ENCODE measurements around the gene M1AP. TPM values are rescaled to one million over a fixed set of nuclear protein-coding genes. Genes with fewer than 3 reads are reported as not detected.

Gene M1AP
- total and polyA plus RNA-seq, 5 donors, result 0.07 to 1.1 (median 0.31) TPM; not detected in 1

GRCh38 chr2:74576211-74576862 lies 71.8 kb downstream of the M1AP start:
- Histone ChIP-seq H3K4me3 (ENCODE audit: low read length) (no peak overlapping the region), H3K27ac (ENCODE audit: low read length) (no peak overlapping the region), H3K4me1 (ENCODE audit: control insufficient read depth, insufficient read depth, low read length) (no peaks in the 10 kb centered on the region), H3K27me3 (ENCODE audit: control insufficient read depth, insufficient read depth) (no peaks in the 10 kb centered on the region), H3K9me3 (ENCODE audit: control insufficient read depth, low read length) (no peaks in the 10 kb centered on the region)
- 85% methylated on average over 7 of the region's 7 CpGs for WGBS
- ATAC-seq (no peak), DNase-seq (no peak)
- intact Hi-C loops (cut with DNase I), result no loop called here

- Histone ChIP-seq H3K4me3 (ENCODE audit: low read length) (no peak overlapping the region), H3K4me1 (ENCODE audit: control insufficient read depth, insufficient read depth, low read length) (no peaks in the 10 kb centered on the region), H3K27ac (ENCODE audit: low read length) (no peak overlapping the region), H3K27me3 (ENCODE audit: control insufficient read depth, insufficient read depth) (no peaks in the 10 kb centered on the region), H3K9me3 (ENCODE audit: control insufficient read depth, low read length) (no peaks in the 10 kb centered on the region)
- intact Hi-C loops (cut with DNase I), result no loop called here
- ATAC-seq (no peak), DNase-seq (no peak)
- WGBS, result 87% methylated on average over 4 of the region's 4 CpGs
These were observed 72.8 kb downstream of the M1AP start for GRCh38 chr2:74575320-74575719.

GRCh38 chr2:74573747-74574562 lies 74.2 kb downstream of the M1AP start:
- DNase-seq, result no peak
- no peaks in the 10 kb centered on the region for H3K27me3 ChIP-seq (ENCODE audit: control insufficient read depth, insufficient read depth)
- whole genome bisulfite sequencing, result 42% methylated on average over 7 of the region's 7 CpGs
- no peaks in the 10 kb centered on the region for H3K4me1 ChIP-seq (ENCODE audit: control insufficient read depth, insufficient read depth, low read length)
- intact Hi-C loops (cut with DNase I), result no loop called here
- no peak overlapping the region for H3K27ac ChIP-seq (ENCODE audit: low read length)
- no peaks in the 10 kb centered on the region for H3K9me3 ChIP-seq (ENCODE audit: control insufficient read depth, low read length)
- H3K4me3 ChIP-seq (ENCODE audit: low read length), result no peak overlapping the region
- ATAC-seq, result peak; percentile 46 to 62

GRCh38 chr2:74572178-74572925 lies 75.8 kb downstream of the M1AP start:
- intact Hi-C loops (cut with DNase I), result no loop called here
- no peaks in the 10 kb centered on the region for H3K4me1 ChIP-seq (ENCODE audit: control insufficient read depth, insufficient read depth, low read length)
- H3K4me3 ChIP-seq (ENCODE audit: low read length), result no peak overlapping the region
- DNase-seq (no peak), ATAC-seq (no peak)
- WGBS, result 81% methylated on average over 3 of the region's 3 CpGs
- H3K9me3 ChIP-seq (ENCODE audit: control insufficient read depth, low read length), result no peaks in the 10 kb centered on the region
- no peak overlapping the region for H3K27ac ChIP-seq (ENCODE audit: low read length)
- no peaks in the 10 kb centered on the region for H3K27me3 ChIP-seq (ENCODE audit: control insufficient read depth, insufficient read depth)

GRCh38 chr2:74571058-74571457 lies 77.1 kb downstream of the M1AP start:
- H3K9me3 ChIP-seq (ENCODE audit: control insufficient read depth, low read length), result no peaks in the 10 kb centered on the region
- peaks cover 2% of the 10 kb centered on the region for H3K4me1 ChIP-seq (ENCODE audit: control insufficient read depth, insufficient read depth, low read length)
- no peaks in the 10 kb centered on the region for H3K27me3 ChIP-seq (ENCODE audit: control insufficient read depth, insufficient read depth)
- H3K4me3 ChIP-seq (ENCODE audit: low read length), result no peak overlapping the region
- intact Hi-C loops (cut with DNase I), result no loop called here
- H3K27ac ChIP-seq (ENCODE audit: low read length), result no peak overlapping the region
- DNase-seq, result no peak
- WGBS, result 83% methylated on average over 1 of the region's 1 CpG
- ATAC-seq, result no peak

- no peak for DNase-seq
- H3K4me3 ChIP-seq (ENCODE audit: low read length), result no peak overlapping the region
- 92% methylated on average over 1 of the region's 1 CpG for WGBS
- H3K4me1 ChIP-seq (ENCODE audit: control insufficient read depth, insufficient read depth, low read length), result peaks cover 2% of the 10 kb centered on the region
- no peaks in the 10 kb centered on the region for H3K27me3 ChIP-seq (ENCODE audit: control insufficient read depth, insufficient read depth)
- intact Hi-C loops (cut with DNase I), result no loop called here
- H3K9me3 ChIP-seq (ENCODE audit: control insufficient read depth, low read length), result no peaks in the 10 kb centered on the region
- H3K27ac ChIP-seq (ENCODE audit: low read length), result no peak overlapping the region
- no peak for ATAC-seq
These were observed 78.4 kb downstream of the M1AP start for GRCh38 chr2:74569686-74570085.

- Histone ChIP-seq H3K27ac (ENCODE audit: low read length) (no peak overlapping the region), H3K9me3 (ENCODE audit: control insufficient read depth, low read length) (no peaks in the 10 kb centered on the region), H3K4me1 (ENCODE audit: control insufficient read depth, insufficient read depth, low read length) (peaks cover 2% of the 10 kb centered on the region), H3K27me3 (ENCODE audit: control insufficient read depth, insufficient read depth) (no peaks in the 10 kb centered on the region), H3K4me3 (ENCODE audit: low read length) (no peak overlapping the region)
- intact Hi-C loops (cut with DNase I), result no loop called here
- ATAC-seq, result no peak
- DNase-seq, result no peak
- WGBS, result 84% methylated on average over 5 of the region's 5 CpGs
These were observed 80.2 kb downstream of the M1AP start for GRCh38 chr2:74567881-74568280.

GRCh38 chr2:74566754-74567085 lies 81.4 kb downstream of the M1AP start:
- H3K27ac ChIP-seq (ENCODE audit: low read length), result no peak overlapping the region
- intact Hi-C loops (cut with DNase I), result no loop called here
- peak; percentile 51 to 75 for ATAC-seq

GRCh38 chr2:74566076-74566753 lies 81.9 kb downstream of the M1AP start:
- Histone ChIP-seq H3K4me3 (ENCODE audit: low read length) (no peak overlapping the region), H3K27me3 (ENCODE audit: control insufficient read depth, insufficient read depth) (no peaks in the 10 kb centered on the region), H3K27ac (ENCODE audit: low read length) (no peak overlapping the region), H3K4me1 (ENCODE audit: control insufficient read depth, insufficient read depth, low read length) (peaks cover 2% of the 10 kb centered on the region), H3K9me3 (ENCODE audit: control insufficient read depth, low read length) (no peaks in the 10 kb centered on the region)
- DNase-seq, result no peak
- intact Hi-C loops (cut with DNase I), result no loop called here
- WGBS, result 73% methylated on average over 7 of the region's 7 CpGs
- no peak for ATAC-seq

More at GRCh38 chr2:74566754-74567085, 81.4 kb downstream of the M1AP start:
- H3K27me3 ChIP-seq (ENCODE audit: control insufficient read depth, insufficient read depth), result no peaks in the 10 kb centered on the region
- H3K4me3 ChIP-seq (ENCODE audit: low read length), result no peak overlapping the region
- H3K9me3 ChIP-seq (ENCODE audit: control insufficient read depth, low read length), result no peaks in the 10 kb centered on the region
- DNase-seq, result no peak
- peaks cover 2% of the 10 kb centered on the region for H3K4me1 ChIP-seq (ENCODE audit: control insufficient read depth, insufficient read depth, low read length)

GRCh38 chr2:74564222-74564621 lies 83.9 kb downstream of the M1AP start:
- Histone ChIP-seq H3K27ac (ENCODE audit: low read length) (no peak overlapping the region), H3K4me1 (ENCODE audit: control insufficient read depth, insufficient read depth, low read length) (peaks cover 2% of the 10 kb centered on the region), H3K27me3 (ENCODE audit: control insufficient read depth, insufficient read depth) (no peaks in the 10 kb centered on the region), H3K9me3 (ENCODE audit: control insufficient read depth, low read length) (no peaks in the 10 kb centered on the region), H3K4me3 (ENCODE audit: low read length) (no peak overlapping the region)
- DNase-seq (no peak), ATAC-seq (no peak)
- WGBS, result 61% methylated on average over 5 of the region's 5 CpGs
- intact Hi-C loops (cut with DNase I), result no loop called here
